GM10248 (cell line): ENCODE data around the gene NFIB.

Experiments used
- CTCF ChIA-PET: fragments of 300-600 bp; sonication (Branson Sonifier 250); formaldehyde crosslinking; extraction: SDS; loops from one replicate; lab custom pipeline; 2021; ENCODE audit warnings: antibody characterized with exemption; lab: Yijun Ruan, JAX
- POLR2A ChIA-PET: fragments of 350-650 bp; sonication (Branson Sonifier 250); formaldehyde crosslinking; extraction: SDS; loops from one replicate; lab custom pipeline; 2020; ENCODE audit warnings: antibody characterized with exemption; lab: Yijun Ruan, JAX
- DNase-seq: peaks from one replicate; pipeline ENCODE4 v3.0.0; 2012; ENCODE audit errors: extremely low spot score
- TF ChIP-seq, protein P1 (sequence below): IDR thresholded peaks from 2 replicates; pipeline ENCODE4 v1.5.1; 2012; ENCODE audit warnings: mild to moderate bottlenecking, low read depth; ENCODE audit errors: extremely low read depth, missing control alignments, control extremely low read depth

Gene NFIB

DNA sequence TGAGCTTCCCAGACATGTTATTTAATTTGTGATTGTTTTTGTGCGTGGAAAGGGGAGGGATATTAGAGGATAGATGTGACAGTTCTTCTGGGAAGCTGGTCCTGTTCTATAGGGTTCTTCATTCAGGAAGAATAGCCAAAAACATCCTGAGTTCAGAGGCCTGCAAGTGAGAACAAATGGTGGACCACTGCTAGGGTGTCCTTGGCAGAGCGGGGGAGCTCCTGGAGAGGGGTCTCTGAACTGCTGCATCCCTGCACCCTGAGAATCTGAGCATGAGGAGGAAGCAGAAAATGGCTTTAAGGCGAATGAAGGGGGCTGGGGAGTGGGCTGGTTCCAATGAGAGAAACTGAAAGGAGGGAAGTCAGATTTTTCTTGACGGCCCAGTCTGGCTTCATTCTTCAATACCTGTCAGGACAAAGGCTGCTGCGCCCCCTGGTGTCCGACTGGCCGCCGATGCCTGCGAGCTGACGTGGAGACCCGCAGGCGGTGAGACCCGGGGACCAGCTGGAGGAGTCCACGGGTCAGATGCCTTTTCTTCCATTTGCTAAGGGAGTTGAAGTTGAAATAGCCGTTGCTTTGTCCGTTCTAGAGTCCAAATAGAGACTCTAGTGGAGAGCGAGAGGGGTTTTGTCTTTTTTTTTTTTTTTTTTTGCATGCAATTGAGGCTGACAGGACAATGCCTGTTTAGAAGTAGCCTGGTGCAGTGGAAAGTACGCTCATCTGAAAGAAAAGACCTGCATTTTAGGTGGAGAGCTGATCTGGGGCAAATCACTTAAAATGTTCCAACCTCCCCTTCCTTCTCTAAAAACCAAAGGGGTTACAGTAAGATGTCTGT is 39.5 kb upstream of the NFIB start:
- TF ChIP-seq, protein P1, sequence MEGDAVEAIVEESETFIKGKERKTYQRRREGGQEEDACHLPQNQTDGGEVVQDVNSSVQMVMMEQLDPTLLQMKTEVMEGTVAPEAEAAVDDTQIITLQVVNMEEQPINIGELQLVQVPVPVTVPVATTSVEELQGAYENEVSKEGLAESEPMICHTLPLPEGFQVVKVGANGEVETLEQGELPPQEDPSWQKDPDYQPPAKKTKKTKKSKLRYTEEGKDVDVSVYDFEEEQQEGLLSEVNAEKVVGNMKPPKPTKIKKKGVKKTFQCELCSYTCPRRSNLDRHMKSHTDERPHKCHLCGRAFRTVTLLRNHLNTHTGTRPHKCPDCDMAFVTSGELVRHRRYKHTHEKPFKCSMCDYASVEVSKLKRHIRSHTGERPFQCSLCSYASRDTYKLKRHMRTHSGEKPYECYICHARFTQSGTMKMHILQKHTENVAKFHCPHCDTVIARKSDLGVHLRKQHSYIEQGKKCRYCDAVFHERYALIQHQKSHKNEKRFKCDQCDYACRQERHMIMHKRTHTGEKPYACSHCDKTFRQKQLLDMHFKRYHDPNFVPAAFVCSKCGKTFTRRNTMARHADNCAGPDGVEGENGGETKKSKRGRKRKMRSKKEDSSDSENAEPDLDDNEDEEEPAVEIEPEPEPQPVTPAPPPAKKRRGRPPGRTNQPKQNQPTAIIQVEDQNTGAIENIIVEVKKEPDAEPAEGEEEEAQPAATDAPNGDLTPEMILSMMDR: peak; percentile 92
- POLR2A ChIA-PET: no interaction called here
- CTCF ChIA-PET: interaction anchor here (0.7 to 7.9 kb wide), 30 partner anchors 9 to 1002 kb away, joined by 3 to 127 read pairs (median 4); no protein-coding TSS in a partner anchor
- DNase-seq: peak; percentile 78

DNA sequence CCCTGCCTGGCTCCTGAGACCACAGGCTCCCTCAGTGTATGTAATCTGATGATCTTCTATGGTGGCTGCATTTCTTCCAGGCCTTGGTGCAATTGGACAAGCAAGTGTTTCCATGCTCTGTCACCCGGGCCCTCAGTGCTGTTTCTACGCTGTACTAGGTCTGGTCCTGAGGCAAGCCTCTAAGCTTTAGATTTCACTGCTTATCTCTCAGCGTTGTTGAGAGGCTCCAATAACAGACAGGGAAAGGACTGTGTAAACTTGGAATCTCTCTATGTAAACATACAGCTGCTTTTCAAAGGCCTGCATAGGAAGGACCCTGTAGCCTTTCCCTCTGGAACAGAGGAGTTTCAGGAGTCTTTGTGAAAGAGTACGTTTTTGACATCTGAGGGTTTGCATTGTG is 38.6 kb upstream of the NFIB start:
- no peak for DNase-seq
- POLR2A ChIA-PET: no interaction called here
- CTCF ChIA-PET: interaction anchor here (0.9 to 7.9 kb wide), 15 partner anchors 10 to 1001 kb away, joined by 3 to 127 read pairs (median 6); no protein-coding TSS in a partner anchor
- TF ChIP-seq, protein P1: no peak

DNA sequence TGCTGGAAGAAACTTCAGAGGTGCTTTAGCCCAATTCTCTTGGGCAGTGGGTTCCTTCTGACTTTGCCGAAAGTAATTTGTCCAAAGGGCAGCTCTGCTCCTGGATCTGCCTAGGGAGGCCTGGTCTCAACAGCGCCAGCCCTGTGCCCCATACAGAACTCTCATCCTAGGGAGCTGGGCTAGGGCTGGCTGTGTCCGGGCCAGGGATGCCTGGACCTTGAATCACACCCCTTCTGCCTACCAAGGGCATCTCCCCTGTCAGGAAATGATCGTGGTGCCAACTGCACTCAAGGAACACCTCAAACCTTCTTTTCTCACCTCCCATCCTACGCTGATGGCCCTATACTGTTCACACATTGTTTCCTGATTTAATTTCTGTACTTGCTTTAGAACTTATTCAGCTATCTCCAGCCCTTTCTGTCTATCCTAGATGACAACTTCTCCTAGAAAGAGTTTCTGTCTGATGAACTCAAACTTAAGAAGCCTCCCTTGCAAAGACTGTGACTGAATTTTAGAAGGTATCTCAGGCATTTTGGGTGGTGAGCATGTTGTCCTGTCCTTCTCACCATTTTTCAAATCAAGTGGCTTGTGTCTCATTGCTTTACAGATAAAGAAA is 37.4 kb upstream of the NFIB start:
- TF ChIP-seq, protein P1: no peak
- CTCF ChIA-PET: interaction anchor here (0.9 to 7.9 kb wide), 3 partner anchors 11 to 922 kb away, joined by 3 to 127 read pairs (median 30); no protein-coding TSS in a partner anchor
- no peak for DNase-seq
- POLR2A ChIA-PET: no interaction called here

DNA sequence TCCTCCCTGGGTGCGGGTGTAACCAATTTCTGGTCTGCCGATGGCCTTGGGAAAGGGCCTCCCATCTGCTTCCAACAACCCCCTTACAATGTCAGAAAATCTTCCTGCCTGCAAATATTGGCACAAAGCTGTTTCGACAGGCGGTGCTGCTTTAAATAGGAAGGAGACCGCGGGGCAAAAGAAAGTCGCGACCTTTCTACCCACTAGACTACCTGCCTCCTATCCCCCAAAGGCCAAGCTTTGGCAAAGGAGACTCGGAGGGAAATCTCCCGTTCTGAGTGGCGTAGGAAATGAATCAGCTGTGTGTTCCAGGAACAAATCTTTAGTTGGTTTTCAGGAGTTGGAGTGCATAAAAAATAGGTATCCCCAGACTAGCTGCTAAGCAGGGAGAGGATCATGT is 36.8 kb upstream of the NFIB start:
- POLR2A ChIA-PET: no interaction called here
- TF ChIP-seq, protein P1: no peak
- CTCF ChIA-PET: interaction anchor here (4.2 to 7.9 kb wide), 2 partner anchors 12 to 922 kb away, joined by 30 to 127 read pairs; no protein-coding TSS in a partner anchor
- no peak for DNase-seq

DNA sequence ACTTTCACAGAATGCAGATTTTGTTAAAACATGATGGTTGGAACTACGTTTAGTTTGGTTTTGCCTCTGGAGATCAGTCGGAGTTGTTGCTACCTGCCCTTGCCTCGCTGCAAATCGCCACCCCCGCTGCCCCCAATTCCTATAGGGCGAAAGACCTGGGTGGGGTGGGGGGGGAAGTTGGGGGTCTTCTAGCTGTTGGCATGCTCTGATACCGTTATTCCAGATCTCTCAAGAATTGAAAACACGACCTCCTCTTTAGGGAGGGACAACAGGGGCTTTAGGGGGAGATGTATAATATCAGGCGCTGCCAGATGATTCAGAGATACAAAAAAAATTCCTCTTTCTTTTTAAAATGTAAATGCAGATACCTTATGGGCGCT is 36.4 kb upstream of the NFIB start:
- ChIA-PET POLR2A (no interaction called here), CTCF (interaction anchor here (4.2 to 7.9 kb wide), 2 partner anchors 12 to 921 kb away, joined by 30 to 127 read pairs; no protein-coding TSS in a partner anchor)
- DNase-seq: no peak
- TF ChIP-seq, protein P1: no peak
